Uterus (tissue), 2 donors: Measurements from ENCODE around the gene NRXN3.

Experiments
- POLR2A ChIP-seq, 2 donors: fragments of 450-650 bp; IDR thresholded peaks; one replicate each; pipeline ENCODE4 v1.6.1; 2016; ENCODE audit warnings: antibody characterized with exemption in 2 of 2, mild to moderate bottlenecking in 1 of 2, moderate library complexity in 1 of 2
- TF ChIP-seq, protein P1 (sequence below), 4 experiments: fragments of 200-600 bp in 2 of 4; fragments of 450-650 bp in 2 of 4; sonication (generic) in 2 of 4; IDR thresholded peaks; one replicate each; pipeline ENCODE4 v1.5.1; 2016 to 2019; ENCODE audit warnings: antibody characterized with exemption in 4 of 4, mild to moderate bottlenecking in 2 of 4, moderate library complexity in 1 of 4

DNA sequence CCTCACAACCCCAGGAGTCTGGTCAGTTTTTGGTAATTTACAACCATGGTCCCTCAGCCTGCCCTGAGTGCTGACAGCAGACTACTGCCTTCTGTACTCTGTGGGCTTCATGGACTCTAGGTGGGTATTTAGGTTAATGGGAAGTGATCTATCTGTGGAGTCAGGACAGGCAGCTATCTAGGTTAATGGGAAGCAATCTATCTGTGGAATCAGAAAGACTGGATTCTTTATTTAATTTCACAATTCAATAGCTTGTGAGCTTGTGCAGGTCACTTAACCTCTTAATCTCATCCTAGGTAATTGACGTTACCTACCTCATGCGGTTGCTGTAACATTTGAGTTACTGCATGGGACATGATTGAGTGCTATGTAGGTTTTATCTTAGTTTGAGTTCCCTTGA, 777.5 kb downstream of the NRXN3 start:
- TF ChIP-seq, protein P1, sequence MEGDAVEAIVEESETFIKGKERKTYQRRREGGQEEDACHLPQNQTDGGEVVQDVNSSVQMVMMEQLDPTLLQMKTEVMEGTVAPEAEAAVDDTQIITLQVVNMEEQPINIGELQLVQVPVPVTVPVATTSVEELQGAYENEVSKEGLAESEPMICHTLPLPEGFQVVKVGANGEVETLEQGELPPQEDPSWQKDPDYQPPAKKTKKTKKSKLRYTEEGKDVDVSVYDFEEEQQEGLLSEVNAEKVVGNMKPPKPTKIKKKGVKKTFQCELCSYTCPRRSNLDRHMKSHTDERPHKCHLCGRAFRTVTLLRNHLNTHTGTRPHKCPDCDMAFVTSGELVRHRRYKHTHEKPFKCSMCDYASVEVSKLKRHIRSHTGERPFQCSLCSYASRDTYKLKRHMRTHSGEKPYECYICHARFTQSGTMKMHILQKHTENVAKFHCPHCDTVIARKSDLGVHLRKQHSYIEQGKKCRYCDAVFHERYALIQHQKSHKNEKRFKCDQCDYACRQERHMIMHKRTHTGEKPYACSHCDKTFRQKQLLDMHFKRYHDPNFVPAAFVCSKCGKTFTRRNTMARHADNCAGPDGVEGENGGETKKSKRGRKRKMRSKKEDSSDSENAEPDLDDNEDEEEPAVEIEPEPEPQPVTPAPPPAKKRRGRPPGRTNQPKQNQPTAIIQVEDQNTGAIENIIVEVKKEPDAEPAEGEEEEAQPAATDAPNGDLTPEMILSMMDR (IDR thresholded peaks at IDR 0.05) = no peak
- no peak for TF ChIP-seq POLR2A (IDR thresholded peaks at IDR 0.05)
